Heart right ventricle (tissue), 16 donors: ENCODE results near the gene DCTN4. TPM values are rescaled to one million over a fixed set of nuclear protein-coding genes. Genes with fewer than 3 reads are reported as not detected.

Source experiments
- ATAC-seq, 8 donors: fragments of 200-7000 bp; cut with Tn5 transposase; one replicate each; pipeline ENCODE4 v1.9.1; 2020; ENCODE audit warnings: mild to moderate bottlenecking in 8 of 8, moderate library complexity in 8 of 8, moderate number of reproducible peaks in 1 of 8
- DNase-seq, 2 donors: peaks; one replicate each; pipeline ENCODE4 v3.0.0-alpha.2; 2020
- H3K27ac ChIP-seq, 10 donors: fragments of 200-600 bp; sonication (generic) in 2 of 10; one replicate each; pipeline versions ENCODE4 v1.5.0 to v1.8.0; 2020 to 2022; ENCODE audit warnings: mild to moderate bottlenecking in 3 of 10
- H3K27me3 ChIP-seq, 7 donors: fragments of 200-600 bp; one replicate each; pipeline ENCODE4 v1.8.0; 2021 to 2022; ENCODE audit warnings: mild to moderate bottlenecking in 2 of 7
- H3K36me3 ChIP-seq, 9 donors: fragments of 200-600 bp; sonication (generic) in 1 of 9; one replicate each; pipeline versions ENCODE4 v1.5.0 to v1.8.0; 2020 to 2022; ENCODE audit warnings: mild to moderate bottlenecking in 2 of 9
- H3K4me1 ChIP-seq, 9 donors: fragments of 200-600 bp; sonication (generic) in 1 of 9; one replicate each; pipeline versions ENCODE4 v1.5.0 to v1.8.0; 2020 to 2022; ENCODE audit warnings: mild to moderate bottlenecking in 4 of 9
- H3K4me3 ChIP-seq, 10 donors: fragments of 200-600 bp; sonication (generic) in 2 of 10; one replicate each; pipeline versions ENCODE4 v1.5.0 to v1.8.0; 2020 to 2022; ENCODE audit warnings: mild to moderate bottlenecking in 7 of 10, moderate library complexity in 2 of 10
- H3K9me3 ChIP-seq, 11 donors: fragments of 200-600 bp in 10 of 11; sonication (generic) in 2 of 11; one replicate each; pipeline versions ENCODE4 v1.5.0 to v1.8.0; 2013 to 2022; ENCODE audit warnings: mild to moderate bottlenecking in 2 of 11, control low read depth in 1 of 11, moderate library complexity in 1 of 11
- CTCF ChIP-seq, 9 donors: fragments of 200-600 bp; sonication (generic) in 2 of 9; IDR thresholded peaks; one replicate each; pipeline versions ENCODE4 v1.5.0 to v1.8.0; 2021 to 2022; ENCODE audit warnings: antibody characterized with exemption in 9 of 9, mild to moderate bottlenecking in 5 of 9, moderate library complexity in 1 of 9
- WGBS, 2 donors: extraction: QIAGEN DNeasy Blood & Tissue Kit; methylation state at CpG; one replicate each; pipeline ENCODE4 v1.1.7; 2013; ENCODE audit warnings: inconsistent platforms in 1 of 2; 5-methylcytosine and 5-hydroxymethylcytosine counted together
- intact Hi-C, 10 donors: fragments of 100-400 bp; cut with DNase I; formaldehyde crosslinking; loops; one replicate each; pipeline versions ENCODE4 v1.11.1 to v1.14.2; 2022
- polyA plus RNA-seq, 2 donors: library from polyadenylated mRNA; stranded (reverse); fragments of 200-250 nt; gene quantifications; one replicate each; pipeline ENCODE4 v1.2.3, GENCODE V29; 2013
- total RNA-seq, 10 donors: library from RNA; stranded (reverse); fragmentation: NEBNext Ultra II Directional in 3 of 10; extraction: Animal tissue kit (Norgen Biotek cat#: 25700) in 3 of 10; gene quantifications; one replicate each; pipeline versions ENCODE4 v1.2.1 to v1.2.4, GENCODE V29; 2021 to 2023
- donor health status: Arrhythmogenic right ventricular cardiomyopathy.
- donor health status: ischemic (EF 13 %, LVEDD 7.1; RV severe dilation, severe dysfunction).
- donor health status: healthy with polysubstance abuse.
- donor health status: DM: no; HTN: yes; CAD: no.
- donor health status: DM: no; HTN: no; CAD: no.
- donor health status: ischemic (EF 25% LVEDD 6.9; RV normal size, moderate dysfunction).
- donor health status: ischemic (EF 25% LVEDD 5.7; RV mildly dilated, moderate dysfunction).
- donor health status: healthy.
- donor health status: DM: yes; HTN: yes; CAD: no.
- donor health status: Ischemic cardiomyopathy.
- donor health status: ischemic (EF 35%, LVEDD 5.7; RV mildly dilated, moderate dysfunction).
- donor health status: nonischemic (EF 11% LVEDD 7.7; RV severe dilation, severe dysfunction).
- donor health status: DM: yes; HTN: yes; CAD: no.
- donor health status: PGD.
- donor health status: ischemic (EF 29% LVEDD 5.4; RV normal size, mild dysfunction).
- donor health status: nonischemic (EF 23%, LVEDD 6.1; RV moderate dilation, normal function).

DCTN4 gene
- total and polyA plus RNA-seq, 12 donors = 20.0 to 68.3 (median 56.7) TPM

GRCh38 chr5:150766251-150766650 lies 7.4 kb upstream of the DCTN4 start:
- Histone ChIP-seq H3K27ac (peak overlapping the region in 1 of 10 donors; percentile 92), H3K4me1 (peaks cover 0 to 63% (median 0%) of the 10 kb centered on the region in 9 donors), H3K36me3 (no peaks in the 10 kb centered on the region), H3K9me3 (no peaks in the 10 kb centered on the region), H3K4me3 (no peak overlapping the region), H3K27me3 (no peaks in the 10 kb centered on the region)
- TF ChIP-seq CTCF (IDR thresholded peaks at IDR 0.05) = no peak
- WGBS, 2 donors = 60 to 73% methylated on average over 2 of the region's 2 CpGs
- intact Hi-C loops = no loop called here
- DNase-seq (no peak), ATAC-seq (no peak)

- no peaks in the 10 kb centered on the region for H3K9me3 ChIP-seq
- 90 to 97% methylated on average over 1 of the region's 1 CpG for WGBS, 2 donors
- H3K4me1 ChIP-seq = peaks cover 0 to 60% (median 0%) of the 10 kb centered on the region in 9 donors
- TF ChIP-seq CTCF (IDR thresholded peaks at IDR 0.05) = no peak
- DNase-seq (no peak), ATAC-seq (no peak)
- intact Hi-C loops = no loop called here
- H3K4me3 ChIP-seq = no peak overlapping the region
- H3K36me3 ChIP-seq = no peaks in the 10 kb centered on the region
- peak overlapping the region in 1 of 10 donors; percentile 92 for H3K27ac ChIP-seq
- no peaks in the 10 kb centered on the region for H3K27me3 ChIP-seq
Observed at GRCh38 chr5:150765799-150766169, 7.0 kb upstream of the DCTN4 start.

- no peak for TF ChIP-seq CTCF (IDR thresholded peaks at IDR 0.05)
- Histone ChIP-seq H3K4me3 (no peak overlapping the region), H3K27ac (peak overlapping the region in 4 of 10 donors; percentile 11 to 92 (median 31)), H3K9me3 (no peaks in the 10 kb centered on the region), H3K4me1 (peaks cover 0 to 57% (median 0%) of the 10 kb centered on the region in 9 donors), H3K27me3 (no peaks in the 10 kb centered on the region), H3K36me3 (no peaks in the 10 kb centered on the region)
- ATAC-seq (peak in 2 of 8 donors; percentile 16 to 50), DNase-seq (no peak)
- 80 to 93% methylated on average over 2 of the region's 2 CpGs for WGBS, 2 donors
- intact Hi-C loops = no loop called here
Observed at GRCh38 chr5:150765011-150765798, 6.4 kb upstream of the DCTN4 start.

GRCh38 chr5:150764530-150764929 lies 5.7 kb upstream of the DCTN4 start:
- Histone ChIP-seq H3K4me1 (peaks cover 0 to 61% (median 0%) of the 10 kb centered on the region in 9 donors), H3K4me3 (no peak overlapping the region), H3K9me3 (no peaks in the 10 kb centered on the region), H3K27me3 (no peaks in the 10 kb centered on the region), H3K36me3 (no peaks in the 10 kb centered on the region), H3K27ac (peak overlapping the region in 5 of 10 donors; percentile 23 to 92 (median 68))
- ATAC-seq (peak in 7 of 8 donors; percentile 28 to 62 (median 40)), DNase-seq (no peak)
- no peak for TF ChIP-seq CTCF (IDR thresholded peaks at IDR 0.05)
- WGBS, 2 donors = 82 to 85% methylated on average over 2 of the region's 2 CpGs
- intact Hi-C loops = no loop called here
